HCT116 (cell line): ENCODE data around the gene ALDOA. TPM values are rescaled to one million over a fixed set of nuclear protein-coding genes. Genes with fewer than 3 reads are reported as not detected.

Source experiments
- ATAC-seq: fragments of 200-7000 bp; cut with Tn5 transposase; 2 replicates; pipeline ENCODE4 v1.9.1; 2020; ENCODE audit warnings: mild to moderate bottlenecking, moderate library complexity
- BruUV-seq: library from RNA; stranded (reverse); fragments of 400-500 nt; replicated peaks from 2 replicates; lab custom pipeline; 2021; lab: Mats Ljungman, UMichigan
- CTCF ChIA-PET: fragments of 300-600 bp; sonication (Branson Sonifier 250); formaldehyde crosslinking; loops from one replicate; lab custom pipeline; 2021; ENCODE audit warnings: antibody characterized with exemption; lab: Charles Lee
- POLR2A ChIA-PET: fragments of 300-600, 350-600 bp; sonication (Branson Sonifier 250); formaldehyde crosslinking; loops from one replicate; lab custom pipeline; 2021; ENCODE audit warnings: antibody characterized with exemption; lab: Charles Lee
- RAD21 ChIA-PET, 2 experiments: fragments of 300-600 bp; sonication (Branson Sonifier 250); formaldehyde crosslinking; loops; one replicate each; lab custom pipeline; 2023; ENCODE audit warnings: low total read pairs in 2 of 2; ENCODE audit not compliant: uncharacterized antibody in 2 of 2, unreplicated experiment in 2 of 2, low non-redundant PET in 1 of 2; lab: Charles Lee
- DNase-seq: peaks from one replicate; pipeline ENCODE4 v3.0.0-alpha.2; 2010; ENCODE audit warnings: low read depth, low spot score
- H2AFZ ChIP-seq: fragments of 200-600 bp; shearing (Covaris generic), sonication (generic); 2 replicates; pipeline ENCODE4 v1.6.1; 2017; ENCODE audit warnings: low read depth, mixed run types, mixed read lengths, antibody characterized with exemption, low read length; ENCODE audit not compliant: poor library complexity, severe bottlenecking
- H3K27ac ChIP-seq: 2 replicates; pipeline ENCODE4 v1.5.1; 2012; ENCODE audit warnings: low read depth, low read length
- H3K27me3 ChIP-seq: fragments of 200-600 bp; sonication (generic); 2 replicates; pipeline ENCODE4 v1.6.1; 2016; ENCODE audit warnings: mixed run types, low read length, mixed read lengths; ENCODE audit not compliant: insufficient read depth
- H3K36me3 ChIP-seq, 2 experiments: fragments of 200-500 bp in 1 of 2; fragments of 200-600 bp in 1 of 2; sonication (Bioruptor generic) in 1 of 2; sonication (generic) in 1 of 2; 2 replicates each; pipeline versions ENCODE4 v1.5.1 to v1.6.1; 2014 to 2016; ENCODE audit warnings: low read length in 2 of 2, inconsistent platforms in 1 of 2, mixed read lengths in 1 of 2, mixed run types in 1 of 2; ENCODE audit not compliant: insufficient read depth in 2 of 2, control insufficient read depth in 1 of 2
- H3K4me1 ChIP-seq, 2 experiments: fragments of 200-600 bp in 1 of 2; sonication (generic) in 1 of 2; 2 replicates each; pipeline versions ENCODE4 v1.5.1 to v1.6.1; 2012 to 2017; ENCODE audit warnings: low read length in 2 of 2, inconsistent platforms in 1 of 2, mild to moderate bottlenecking in 1 of 2, mixed read lengths in 1 of 2, mixed run types in 1 of 2, moderate library complexity in 1 of 2; ENCODE audit not compliant: insufficient read depth in 2 of 2, control insufficient read depth in 1 of 2
- H3K4me2 ChIP-seq: fragments of 200-600 bp; sonication (generic); 2 replicates; pipeline ENCODE4 v1.6.1; 2017; ENCODE audit warnings: mixed run types, low read length, mixed read lengths
- H3K4me3 ChIP-seq, 2 experiments: fragments of 200-600 bp in 1 of 2; sonication (generic) in 1 of 2; replicated peaks in 1 of 2; 2 replicates each; pipeline ENCODE4 v1.5.1; 2011 to 2016; ENCODE audit warnings: low read length in 2 of 2, control low read depth in 1 of 2, low read depth in 1 of 2, mild to moderate bottlenecking in 1 of 2, mixed read lengths in 1 of 2, mixed run types in 1 of 2
- H3K79me2 ChIP-seq: fragments of 200-600 bp; sonication (generic); 2 replicates; pipeline ENCODE4 v1.6.1; 2017; ENCODE audit warnings: mild to moderate bottlenecking, mixed run types, low read length, moderate library complexity, mixed read lengths; ENCODE audit not compliant: insufficient read depth
- H3K9ac ChIP-seq: fragments of 200-600 bp; sonication (generic); 2 replicates; pipeline ENCODE4 v1.6.1; 2016; ENCODE audit warnings: low read length, mixed read lengths
- H3K9me2 ChIP-seq: fragments of 200-600 bp; sonication (generic), shearing (Covaris generic); 2 replicates; pipeline ENCODE4 v1.6.1; 2017; ENCODE audit warnings: mixed run types, mild to moderate bottlenecking, moderate library complexity; ENCODE audit not compliant: insufficient read depth
- H3K9me3 ChIP-seq, 2 experiments: fragments of 200-500 bp in 1 of 2; fragments of 200-600 bp in 1 of 2; sonication (Bioruptor generic) in 1 of 2; sonication (generic) in 1 of 2; 2 replicates each; pipeline ENCODE4 v1.6.1; 2014 to 2017; ENCODE audit warnings: low read length in 2 of 2, mixed read lengths in 2 of 2, inconsistent platforms in 1 of 2, low read depth in 1 of 2, mild to moderate bottlenecking in 1 of 2, mixed run types in 1 of 2, moderate library complexity in 1 of 2; ENCODE audit not compliant: control insufficient read depth in 1 of 2, insufficient read depth in 1 of 2
- H4K20me1 ChIP-seq: fragments of 200-600 bp; sonication (generic), shearing (Covaris generic); 2 replicates; pipeline ENCODE4 v1.6.1; 2017; ENCODE audit warnings: mixed run types, mild to moderate bottlenecking, moderate library complexity; ENCODE audit not compliant: insufficient read depth
- CEBPB ChIP-seq: IDR thresholded peaks from 2 replicates; pipeline ENCODE4 v1.6.1; 2012; ENCODE audit warnings: low read depth
- CTCF ChIP-seq, 3 experiments: fragments of 200-600 bp in 1 of 3; sonication (generic) in 1 of 3; IDR thresholded peaks in 2 of 3; conservative IDR thresholded peaks in 1 of 3; 2 replicates each; pipeline ENCODE4 v1.5.1; 2012 to 2017; ENCODE audit warnings: low read depth in 2 of 3, low read length in 2 of 3, antibody characterized with exemption in 1 of 3, borderline replicate concordance in 1 of 3, control low read depth in 1 of 3, mild to moderate bottlenecking in 1 of 3, mixed read lengths in 1 of 3, mixed run types in 1 of 3, moderate library complexity in 1 of 3; ENCODE audit not compliant: insufficient read depth in 1 of 3
- EGR1 ChIP-seq: IDR thresholded peaks from 2 replicates; pipeline ENCODE4 v1.6.1; 2012; ENCODE audit warnings: low read depth
- ELF1 ChIP-seq: IDR thresholded peaks from 2 replicates; pipeline ENCODE4 v1.6.1; 2012; ENCODE audit warnings: low read depth, borderline replicate concordance
- EZH2 ChIP-seq: fragments of 200-600 bp; sonication (generic); IDR thresholded peaks from 2 replicates; pipeline ENCODE4 v1.6.1; 2017; ENCODE audit warnings: antibody characterized with exemption, mixed run types
- SIN3A ChIP-seq: IDR thresholded peaks from 2 replicates; pipeline ENCODE4 v1.6.1; 2012; ENCODE audit warnings: low read depth
- ZBTB33 ChIP-seq: IDR thresholded peaks from 2 replicates; pipeline ENCODE4 v1.6.1; 2011; ENCODE audit warnings: mild to moderate bottlenecking, low read length, moderate library complexity; ENCODE audit not compliant: insufficient replicate concordance; ENCODE audit errors: extremely low read depth
- ZFX ChIP-seq: fragments of 450-650 bp; IDR thresholded peaks from 2 replicates; pipeline ENCODE4 v1.6.1; 2017
- intact Hi-C: fragments of 100-400 bp; cut with micrococcal nuclease; formaldehyde crosslinking; loops from 2 replicates; pipeline ENCODE4 v1.10.0; 2022
- total RNA-seq: library from RNA; stranded (reverse); gene quantifications from one replicate; pipeline ENCODE4 v1.2.1, GENCODE V29; 2021; ENCODE audit not compliant: unreplicated experiment

The ALDOA gene
- total RNA-seq, 1 experiment from 2014 or later = 2,423 TPM

GRCh38 chr16:30067584-30067916 lies 2.0 kb downstream of the ALDOA start:
- H3K9me3 ChIP-seq = no peaks in the 10 kb centered on the region
- ChIA-PET RAD21 (no interaction called here), POLR2A (interaction anchor here (2.7 kb wide), 1 partner anchor 23 kb away, joined by 10 read pairs; the partner anchor contains the start of gene TBX6), CTCF (interaction anchor here (4.4 kb wide), 1 partner anchor 25 kb away, joined by 28 read pairs; the partner anchor contains the start of gene TBX6)
- peak overlapping the region; percentile 100 for H3K27ac ChIP-seq
- no peak for DNase-seq
- peaks cover 28 to 60% of the 10 kb centered on the region in 2 experiments for H3K36me3 ChIP-seq
- peak overlapping the region; percentile 99; the same call in 1 of the 2 replicates for H3K9ac ChIP-seq
- H3K4me1 ChIP-seq = peaks cover 18 to 42% of the 10 kb centered on the region in 2 experiments
- H3K4me3 ChIP-seq = peak overlapping the region; percentile 98
- BruUV-seq = no TSS peak
- intact Hi-C loops = no loop called here
- H3K4me2 ChIP-seq = peak overlapping the region; percentile 95
- H3K27me3 ChIP-seq = no peaks in the 10 kb centered on the region
- H3K79me2 ChIP-seq = peaks cover 61% of the 10 kb centered on the region
- H3K9me2 ChIP-seq = no peaks in the 10 kb centered on the region
- TF ChIP-seq ELF1 = no peak
- no peak for TF ChIP-seq ZBTB33
- TF ChIP-seq SIN3A = no peak
- no peak for TF ChIP-seq CTCF (IDR thresholded peaks at IDR 0.05 in 2 of 3, conservative IDR thresholded peaks at IDR 0.05 in 1 of 3; ENCODE audit: borderline replicate concordance in 1 of 3, insufficient read depth in 1 of 3, low read depth in 2 of 3, low read length in 2 of 3)
- no peak for TF ChIP-seq EGR1
- TF ChIP-seq EZH2 = no peak
- TF ChIP-seq CEBPB = no peak
- TF ChIP-seq ZFX = no peak
- no peak overlapping the region for H2AFZ ChIP-seq
- ATAC-seq = no peak
- H4K20me1 ChIP-seq = peaks cover 12% of the 10 kb centered on the region; the same call in 1 of the 2 replicates
